ENCODE measurements around the gene ROPN1L.

DNA sequence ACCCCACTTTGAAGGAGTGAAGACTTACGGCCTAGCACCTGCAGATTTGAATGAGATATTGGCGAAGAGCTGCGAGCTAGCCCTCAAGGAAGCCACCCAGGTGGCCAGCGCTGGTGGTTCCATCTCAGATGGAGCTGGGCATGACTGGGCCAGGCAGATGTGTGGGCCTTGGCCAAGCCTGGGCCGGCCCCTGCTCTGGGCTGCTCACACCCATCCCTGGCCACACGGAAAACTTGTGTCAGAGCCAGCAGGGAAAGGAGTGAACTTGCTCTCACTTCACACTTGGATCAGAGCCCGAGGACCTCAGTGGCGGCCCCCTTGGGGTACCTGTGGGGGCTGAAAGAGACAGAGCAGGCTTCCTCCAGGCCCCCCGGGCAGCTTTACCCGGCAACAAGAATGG is 44.2 kb downstream of the ROPN1L start:
- no peak for TF ChIP-seq RFXANK (CRISPR knock-in tag; IDR thresholded peaks at IDR 0.05)
- TF ChIP-seq EZH2 (conservative IDR thresholded peaks at IDR 0.05; ENCODE audit: low read depth, low read length), result no peak
- TF ChIP-seq, protein P1, sequence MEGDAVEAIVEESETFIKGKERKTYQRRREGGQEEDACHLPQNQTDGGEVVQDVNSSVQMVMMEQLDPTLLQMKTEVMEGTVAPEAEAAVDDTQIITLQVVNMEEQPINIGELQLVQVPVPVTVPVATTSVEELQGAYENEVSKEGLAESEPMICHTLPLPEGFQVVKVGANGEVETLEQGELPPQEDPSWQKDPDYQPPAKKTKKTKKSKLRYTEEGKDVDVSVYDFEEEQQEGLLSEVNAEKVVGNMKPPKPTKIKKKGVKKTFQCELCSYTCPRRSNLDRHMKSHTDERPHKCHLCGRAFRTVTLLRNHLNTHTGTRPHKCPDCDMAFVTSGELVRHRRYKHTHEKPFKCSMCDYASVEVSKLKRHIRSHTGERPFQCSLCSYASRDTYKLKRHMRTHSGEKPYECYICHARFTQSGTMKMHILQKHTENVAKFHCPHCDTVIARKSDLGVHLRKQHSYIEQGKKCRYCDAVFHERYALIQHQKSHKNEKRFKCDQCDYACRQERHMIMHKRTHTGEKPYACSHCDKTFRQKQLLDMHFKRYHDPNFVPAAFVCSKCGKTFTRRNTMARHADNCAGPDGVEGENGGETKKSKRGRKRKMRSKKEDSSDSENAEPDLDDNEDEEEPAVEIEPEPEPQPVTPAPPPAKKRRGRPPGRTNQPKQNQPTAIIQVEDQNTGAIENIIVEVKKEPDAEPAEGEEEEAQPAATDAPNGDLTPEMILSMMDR (CRISPR knock-in tag; IDR thresholded peaks at IDR 0.05), result no peak
- TF ChIP-seq ATF3 (CRISPR knock-in tag; IDR thresholded peaks at IDR 0.05), result no peak
- TF ChIP-seq ELK4 (CRISPR knock-in tag; IDR thresholded peaks at IDR 0.05; ENCODE audit: borderline replicate concordance), result no peak
- no peak for TF ChIP-seq HINFP (CRISPR knock-in tag; IDR thresholded peaks at IDR 0.05; ENCODE audit: low read depth)
- TF ChIP-seq TRIM24 (CRISPR knock-in tag; IDR thresholded peaks at IDR 0.05), result no peak
